HepG2 (cell line): ENCODE data around the gene MEGF6. TPM values are rescaled to one million over a fixed set of nuclear protein-coding genes. Genes with fewer than 3 reads are reported as not detected.

ENCODE experiments used
- MEF2D ChIP-seq: sonication (generic); formaldehyde crosslinking; IDR thresholded peaks from 2 replicates; pipeline ENCODE4 v1.5.1; 2020; ENCODE audit warnings: mild to moderate bottlenecking, missing genetic modification reagents
- MYC ChIP-seq: sonication (generic); formaldehyde crosslinking; IDR thresholded peaks from 2 replicates; pipeline ENCODE4 v1.9.0; 2021; ENCODE audit warnings: missing genetic modification reagents, borderline replicate concordance
- NFAT5 ChIP-seq: sonication (generic); formaldehyde crosslinking; IDR thresholded peaks from 2 replicates; pipeline ENCODE4 v1.4.0; 2020; ENCODE audit warnings: missing genetic modification reagents
- PHF20 ChIP-seq: sonication (generic); formaldehyde crosslinking; IDR thresholded peaks from 2 replicates; pipeline ENCODE4 v1.5.0; 2020; ENCODE audit warnings: mild to moderate bottlenecking, missing genetic modification reagents
- ZNF639 ChIP-seq: conservative IDR thresholded peaks from 2 replicates; pipeline ENCODE4 v1.6.1; 2018; ENCODE audit warnings: missing genetic modification reagents
- ZNF777 ChIP-seq: sonication (generic); formaldehyde crosslinking; IDR thresholded peaks from 2 replicates; pipeline ENCODE4 v1.4.0; 2020; ENCODE audit warnings: missing genetic modification reagents
- polyA plus RNA-seq, 8 experiments: library from polyadenylated mRNA; depleted of rRNA in 3 of 8; stranded (reverse) in 7 of 8; unstranded in 1 of 8; fragments of >200 nt; fragmentation: Illumina TruSeq in 4 of 8; extraction: Trizol in 4 of 8; gene quantifications; 2 replicates each; pipeline versions ENCODE4 v1.2.1 to v1.2.3, GENCODE V29; 2011 to 2016; ENCODE audit warnings: low read depth in 4 of 8, missing spikeins in 1 of 8, mixed read lengths in 1 of 8; ENCODE audit not compliant: insufficient read depth in 1 of 8
- total RNA-seq, 5 experiments: library from RNA; depleted of rRNA; stranded (reverse); fragments of >200 nt; fragmentation: Illumina TruSeq; extraction: Trizol; gene quantifications; 2 replicates each; pipeline ENCODE4 v1.2.3, GENCODE V29; 2016; ENCODE audit warnings: low read depth in 1 of 5
- TF ChIP-seq, protein P1 (sequence below): sonication (generic); formaldehyde crosslinking; IDR thresholded peaks from 2 replicates; pipeline ENCODE4 v1.5.1; 2020; ENCODE audit warnings: mild to moderate bottlenecking, missing genetic modification reagents
- TF ChIP-seq, protein P2 (sequence below): sonication (generic); formaldehyde crosslinking; IDR thresholded peaks from 2 replicates; pipeline ENCODE4 v1.4.0; 2020; ENCODE audit warnings: missing genetic modification reagents

The MEGF6 gene
- total and polyA plus RNA-seq, 2 of the 13 experiments (the other 11 are each of a cell fraction or from before 2014, with no cell fraction given): 1.9 TPM

GRCh38 chr1:3471356-3472087 is 139.8 kb downstream of the MEGF6 start (continued):
- peak; percentile 69; the same call in 1 of the 2 replicates for TF ChIP-seq ZNF639 (CRISPR knock-in tag)
- TF ChIP-seq, protein P1, sequence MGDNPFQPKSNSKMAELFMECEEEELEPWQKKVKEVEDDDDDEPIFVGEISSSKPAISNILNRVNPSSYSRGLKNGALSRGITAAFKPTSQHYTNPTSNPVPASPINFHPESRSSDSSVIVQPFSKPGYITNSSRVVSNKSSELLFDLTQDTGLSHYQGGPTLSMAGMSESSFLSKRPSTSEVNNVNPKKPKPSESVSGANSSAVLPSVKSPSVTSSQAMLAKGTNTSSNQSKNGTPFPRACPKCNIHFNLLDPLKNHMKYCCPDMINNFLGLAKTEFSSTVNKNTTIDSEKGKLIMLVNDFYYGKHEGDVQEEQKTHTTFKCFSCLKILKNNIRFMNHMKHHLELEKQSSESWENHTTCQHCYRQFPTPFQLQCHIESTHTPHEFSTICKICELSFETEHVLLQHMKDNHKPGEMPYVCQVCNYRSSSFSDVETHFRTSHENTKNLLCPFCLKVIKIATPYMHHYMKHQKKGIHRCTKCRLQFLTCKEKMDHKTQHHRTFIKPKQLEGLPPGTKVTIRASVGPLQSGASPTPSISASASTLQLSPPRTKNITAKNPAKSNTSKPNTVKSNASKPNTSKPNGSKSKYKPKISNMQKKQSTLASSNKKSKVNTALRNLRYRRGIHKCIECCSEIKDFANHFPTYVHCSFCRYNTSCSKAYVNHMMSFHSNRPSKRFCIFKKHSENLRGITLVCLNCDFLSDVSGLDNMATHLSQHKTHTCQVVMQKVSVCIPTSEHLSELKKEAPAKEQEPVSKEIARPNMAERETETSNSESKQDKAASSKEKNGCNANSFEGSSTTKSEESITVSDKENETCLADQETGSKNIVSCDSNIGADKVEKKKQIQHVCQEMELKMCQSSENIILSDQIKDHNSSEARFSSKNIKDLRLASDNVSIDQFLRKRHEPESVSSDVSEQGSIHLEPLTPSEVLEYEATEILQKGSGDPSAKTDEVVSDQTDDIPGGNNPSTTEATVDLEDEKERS (CRISPR knock-in tag): no peak
- peak; percentile 43; the same call in 1 of the 2 replicates for TF ChIP-seq PHF20
- TF ChIP-seq, protein P2, sequence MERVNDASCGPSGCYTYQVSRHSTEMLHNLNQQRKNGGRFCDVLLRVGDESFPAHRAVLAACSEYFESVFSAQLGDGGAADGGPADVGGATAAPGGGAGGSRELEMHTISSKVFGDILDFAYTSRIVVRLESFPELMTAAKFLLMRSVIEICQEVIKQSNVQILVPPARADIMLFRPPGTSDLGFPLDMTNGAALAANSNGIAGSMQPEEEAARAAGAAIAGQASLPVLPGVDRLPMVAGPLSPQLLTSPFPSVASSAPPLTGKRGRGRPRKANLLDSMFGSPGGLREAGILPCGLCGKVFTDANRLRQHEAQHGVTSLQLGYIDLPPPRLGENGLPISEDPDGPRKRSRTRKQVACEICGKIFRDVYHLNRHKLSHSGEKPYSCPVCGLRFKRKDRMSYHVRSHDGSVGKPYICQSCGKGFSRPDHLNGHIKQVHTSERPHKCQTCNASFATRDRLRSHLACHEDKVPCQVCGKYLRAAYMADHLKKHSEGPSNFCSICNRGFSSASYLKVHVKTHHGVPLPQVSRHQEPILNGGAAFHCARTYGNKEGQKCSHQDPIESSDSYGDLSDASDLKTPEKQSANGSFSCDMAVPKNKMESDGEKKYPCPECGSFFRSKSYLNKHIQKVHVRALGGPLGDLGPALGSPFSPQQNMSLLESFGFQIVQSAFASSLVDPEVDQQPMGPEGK: peak; percentile 96
- peak; percentile 70; the same call in 1 of the 2 replicates for TF ChIP-seq MEF2D (CRISPR knock-in tag)
- peak; percentile 71 for TF ChIP-seq ZNF777 (CRISPR knock-in tag)
- TF ChIP-seq MYC (CRISPR knock-in tag): peak; percentile 91
- TF ChIP-seq NFAT5 (CRISPR knock-in tag): no peak
